Smooth muscle cell of the brain vasculature (primary cell): Measurements from ENCODE around the gene NUP153.
"Not testable (repeated sequence)": the region's sequence is repeated elsewhere in the genome, so short reads cannot be mapped to it uniquely, and the experiment has no call there.

Source experiments
- DNase-seq: peaks from one replicate; pipeline ENCODE4 v3.0.0-alpha.2; 2012; ENCODE audit warnings: low read depth, low spot score

The NUP153 gene

DNA sequence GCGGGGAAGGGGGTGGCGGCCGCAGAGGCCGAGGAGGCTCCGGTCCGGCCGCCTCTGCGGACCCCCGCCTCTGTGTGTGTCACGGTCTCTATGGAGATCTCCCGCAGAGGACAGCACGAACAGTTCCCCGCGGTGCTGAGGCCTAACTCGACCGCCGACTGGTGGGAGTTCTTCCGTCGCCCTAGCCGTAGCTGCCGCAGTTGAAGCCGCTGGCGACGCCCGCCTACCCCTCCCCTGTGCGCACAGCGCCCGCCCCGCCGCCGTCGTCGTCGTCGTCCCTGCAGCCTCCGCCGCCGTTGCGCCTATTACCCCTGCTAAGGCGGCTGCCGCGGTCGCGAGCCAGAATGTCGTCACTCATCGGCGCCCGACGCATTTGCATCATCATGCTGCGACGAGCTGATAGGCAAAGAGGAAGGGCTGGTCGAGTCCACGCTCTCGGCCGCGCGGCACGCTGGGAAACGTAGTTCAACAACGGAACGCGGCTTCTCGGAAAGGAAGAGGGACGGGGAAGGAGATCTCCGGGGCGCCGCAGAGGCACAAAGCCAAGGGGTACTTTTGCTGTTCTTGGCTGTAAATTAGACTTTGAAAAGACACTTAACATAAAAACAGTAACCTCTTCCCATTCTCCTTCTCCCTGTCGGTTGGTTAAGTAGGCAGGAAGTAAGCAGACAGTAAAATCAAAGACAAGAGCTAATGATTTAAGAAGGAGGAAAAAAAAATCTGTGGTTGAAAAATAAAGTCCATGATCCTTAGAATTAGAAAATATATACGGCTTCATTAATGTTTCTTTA lies at the start of gene NUP153:
Gene NUP153 (minus strand): TSS at position 346 of the 791 bp plus-strand sequence. CDS start 538 bp downstream, outside the sequence.
- peak; percentile 95 for DNase-seq

DNA sequence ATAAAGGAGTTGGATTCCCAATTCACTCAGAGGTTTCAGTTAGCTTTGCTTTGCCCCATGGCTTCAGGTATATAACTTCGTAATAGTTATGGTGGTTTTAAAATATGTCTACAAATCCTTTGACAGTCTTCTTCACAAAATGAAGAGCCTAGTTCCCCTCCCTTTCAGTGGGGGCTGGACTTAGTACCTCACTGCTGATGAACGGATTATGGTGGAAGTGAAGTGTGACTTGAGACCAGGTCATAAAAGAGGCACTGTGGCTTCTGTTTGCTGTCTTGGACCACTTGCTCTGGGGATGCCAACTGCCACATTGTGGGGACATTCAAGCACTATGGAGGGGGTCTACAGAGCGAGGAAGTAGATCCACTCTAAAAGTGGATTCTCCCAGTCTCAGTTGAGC lies 47.5 kb upstream of the NUP153 start:
- DNase-seq: no peak

DNA sequence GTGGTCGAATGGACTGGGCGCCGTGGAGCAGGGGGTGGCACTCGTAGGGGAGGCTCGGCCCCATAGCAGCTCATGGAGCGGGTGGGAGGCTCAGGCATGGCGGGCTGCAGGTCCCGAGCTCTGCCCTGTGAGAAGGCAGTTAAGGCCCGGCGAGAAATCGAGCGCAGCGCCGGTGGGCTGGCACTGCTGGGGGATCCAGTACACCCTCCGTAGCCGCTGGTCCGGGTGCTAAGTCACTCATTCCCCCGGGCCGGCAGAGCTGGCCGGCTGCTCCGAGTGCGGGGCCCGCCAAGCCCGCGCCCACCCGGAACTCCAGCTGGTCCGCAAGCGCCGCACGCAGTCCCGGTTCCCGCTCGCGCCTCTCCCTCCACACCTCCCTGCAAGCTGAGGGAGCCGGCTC lies 38.6 kb upstream of the NUP153 start:
- DNase-seq: not testable (repeated sequence)

DNA sequence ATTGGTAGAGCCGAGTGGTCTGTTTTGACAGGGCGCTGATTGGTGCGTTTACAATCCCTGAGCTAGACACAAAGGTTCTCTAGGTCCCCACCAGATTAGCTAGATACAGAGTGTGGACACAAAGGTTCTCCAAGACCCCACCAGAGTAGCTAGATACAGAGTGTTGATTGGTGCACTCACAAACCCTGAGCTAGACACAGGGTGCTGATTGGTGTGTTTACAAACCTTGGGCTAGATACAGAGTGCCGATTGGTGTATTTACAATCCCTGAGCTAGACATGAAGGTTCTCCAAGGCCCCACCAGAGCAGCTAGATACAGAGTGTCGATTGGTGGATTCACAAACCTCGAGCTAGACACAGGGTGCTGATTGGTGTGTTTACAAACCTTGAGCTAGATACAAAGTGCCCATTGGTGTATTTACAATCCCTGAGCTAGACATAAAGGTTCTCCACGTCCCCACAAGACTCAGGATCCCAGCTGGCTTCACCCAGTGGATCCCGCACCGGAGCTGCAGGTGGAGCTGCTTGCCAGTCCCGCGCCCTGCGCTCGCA lies 38.1 kb upstream of the NUP153 start:
- not testable (repeated sequence) for DNase-seq

DNA sequence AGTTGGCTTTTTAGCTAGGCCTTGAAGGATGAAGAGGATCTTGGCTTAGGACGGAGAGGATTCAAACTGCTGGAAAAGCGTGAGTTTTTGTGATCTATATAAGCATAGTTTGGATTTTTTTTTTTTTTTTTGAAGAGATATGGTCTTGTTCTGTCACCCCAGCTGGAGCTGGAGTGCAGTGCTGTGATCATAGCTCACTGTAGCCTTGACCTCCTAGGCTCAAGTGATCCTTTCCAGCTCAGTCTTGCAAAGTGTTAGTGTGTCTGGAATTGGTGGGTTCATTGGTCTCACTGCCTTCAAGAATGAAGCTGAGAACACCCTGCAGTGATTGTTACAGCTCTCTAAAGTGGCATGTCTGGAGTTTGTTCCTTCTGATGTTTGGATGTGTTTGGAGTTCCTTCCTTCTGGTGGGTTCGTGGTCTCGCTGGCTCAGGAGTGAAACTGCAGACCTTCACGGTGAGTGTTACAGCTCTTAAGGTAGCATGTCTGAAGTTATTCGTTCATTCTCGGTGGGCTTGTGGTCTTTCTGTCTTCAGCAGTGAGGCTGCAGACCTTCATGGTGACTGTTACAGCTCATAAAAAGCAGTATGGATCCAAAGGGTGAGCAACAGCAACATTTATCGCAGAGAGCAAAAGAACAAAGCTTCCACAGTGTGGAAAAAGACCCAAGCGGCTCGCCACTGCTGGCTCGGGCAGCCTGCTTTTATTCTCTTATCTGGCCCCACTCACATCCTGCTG lies 37.5 kb upstream of the NUP153 start:
- no peak for DNase-seq

DNA sequence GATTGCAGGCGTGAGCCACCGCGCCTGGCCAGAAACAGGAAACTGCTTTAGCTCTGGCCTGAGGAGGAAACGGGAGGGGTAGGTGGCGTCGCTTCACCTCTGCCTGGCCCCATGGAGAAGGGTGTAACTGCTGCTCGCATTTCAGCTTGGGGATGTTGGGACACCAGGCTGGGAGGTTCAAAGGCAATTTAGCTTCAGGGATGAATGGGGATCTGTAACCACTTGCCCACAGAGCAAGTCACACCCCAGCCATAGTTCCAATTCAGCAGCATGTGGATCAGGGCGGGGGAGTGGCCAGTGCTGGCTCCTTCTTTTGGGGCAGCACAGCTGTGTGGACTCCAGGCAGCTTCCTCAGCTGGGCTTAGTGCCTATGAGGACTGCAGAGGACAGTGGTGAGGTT lies 34.8 kb upstream of the NUP153 start:
- no peak for DNase-seq

DNA sequence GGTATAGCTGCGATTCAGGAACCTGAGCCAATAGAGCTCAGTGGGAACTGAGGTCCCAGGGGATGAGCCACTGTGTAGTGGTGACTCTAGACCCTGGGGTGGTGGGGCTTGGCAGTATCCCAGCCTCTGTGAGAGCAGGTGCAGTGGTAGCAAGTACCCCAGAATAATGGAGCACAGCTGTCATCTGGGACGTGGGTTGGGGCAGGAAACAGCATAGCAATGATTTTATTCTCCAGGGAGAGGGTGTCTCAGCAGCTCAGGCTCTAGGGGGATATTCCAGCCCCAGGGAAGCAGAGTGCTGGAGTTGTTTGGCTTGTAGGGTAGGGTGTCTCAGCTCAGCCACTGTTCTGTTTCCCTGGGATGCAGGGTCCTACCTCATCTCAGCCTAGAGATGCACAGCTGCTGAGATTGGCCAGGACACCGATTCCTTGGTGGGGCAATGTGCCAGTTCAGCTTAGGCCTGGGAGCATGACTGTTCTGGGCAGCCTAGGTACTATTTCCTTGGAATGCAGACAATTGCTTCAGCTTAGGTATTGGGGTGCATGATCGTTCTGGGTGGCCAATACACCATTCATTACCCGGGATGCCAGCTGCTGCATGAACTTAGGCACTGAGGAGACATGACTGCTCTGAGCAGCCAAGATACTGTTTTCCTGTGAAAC lies 34.0 kb upstream of the NUP153 start:
- DNase-seq: no peak

- DNase-seq: no peak
Measured at GRCh38 chr6:17737704-17738252, 31.1 kb upstream of the NUP153 start.

- DNase-seq: not testable (repeated sequence)
Measured at GRCh38 chr6:17735311-17735710, 28.6 kb upstream of the NUP153 start.

- DNase-seq: no peak
Measured at GRCh38 chr6:17730078-17730704, 23.5 kb upstream of the NUP153 start.

DNA sequence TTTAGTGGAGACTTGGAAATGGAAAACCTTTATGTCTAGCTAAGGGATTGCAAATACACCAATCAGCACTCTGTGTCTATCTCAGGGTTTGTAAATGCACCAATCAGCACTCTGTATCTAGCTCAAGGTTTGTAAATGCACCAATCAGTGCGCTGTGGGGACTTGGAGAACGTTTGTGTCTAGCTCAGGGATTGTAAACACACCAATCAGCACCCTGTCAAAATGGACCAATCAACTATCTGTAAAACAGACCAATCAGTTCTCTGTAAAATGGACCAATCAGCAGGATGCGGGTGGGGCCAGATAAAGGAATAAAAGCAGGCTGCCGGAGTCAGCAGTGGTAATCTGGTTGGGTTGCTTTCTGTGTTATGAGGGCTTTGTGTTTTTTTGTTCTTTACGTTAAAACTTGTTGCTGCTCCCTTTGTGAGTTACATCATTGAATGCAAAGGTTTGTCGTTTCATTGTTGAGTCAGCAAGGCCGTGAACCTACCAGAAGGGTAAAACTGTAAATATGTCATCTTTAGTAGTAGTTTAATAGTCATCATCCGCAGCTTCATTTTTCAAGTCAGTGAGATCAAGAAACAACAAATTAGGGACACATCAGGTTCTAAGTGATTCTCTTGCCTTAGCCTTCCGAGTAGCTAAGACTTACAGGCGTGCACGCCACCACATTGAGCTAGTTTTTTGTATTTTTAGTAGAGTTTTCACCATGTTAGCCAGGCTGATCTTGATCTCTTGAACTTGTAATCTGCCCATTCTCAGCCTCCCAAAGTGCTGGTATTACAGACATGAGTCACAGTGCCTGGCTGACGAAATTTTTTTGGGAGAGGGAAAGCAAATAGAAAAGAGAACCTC lies 22.7 kb upstream of the NUP153 start:
- no peak for DNase-seq

GRCh38 chr6:17728551-17729222 lies 22.0 kb upstream of the NUP153 start:
- DNase-seq: no peak

GRCh38 chr6:17725083-17725482 lies 18.4 kb upstream of the NUP153 start:
- no peak for DNase-seq

DNA sequence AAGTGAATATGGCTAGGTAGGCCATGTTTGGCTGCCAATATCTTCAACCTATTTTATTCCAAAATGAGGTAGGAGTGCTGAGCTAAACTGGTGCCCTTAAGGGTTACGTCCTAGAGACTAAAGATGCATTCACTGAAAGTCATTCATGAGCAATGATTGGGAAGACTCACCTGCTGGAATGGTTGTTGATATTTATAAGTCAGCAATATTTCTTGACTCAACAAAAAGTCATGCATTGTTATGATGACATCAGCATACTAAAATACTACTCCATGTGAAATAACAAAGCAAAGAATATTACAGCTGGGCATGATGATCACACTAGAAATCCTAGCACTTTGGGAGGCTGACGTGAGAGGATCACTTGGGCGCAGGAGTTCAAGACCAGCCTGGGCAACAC lies 17.6 kb upstream of the NUP153 start:
- no peak for DNase-seq

GRCh38 chr6:17721671-17722070 lies 14.9 kb upstream of the NUP153 start:
- DNase-seq: no peak

DNA sequence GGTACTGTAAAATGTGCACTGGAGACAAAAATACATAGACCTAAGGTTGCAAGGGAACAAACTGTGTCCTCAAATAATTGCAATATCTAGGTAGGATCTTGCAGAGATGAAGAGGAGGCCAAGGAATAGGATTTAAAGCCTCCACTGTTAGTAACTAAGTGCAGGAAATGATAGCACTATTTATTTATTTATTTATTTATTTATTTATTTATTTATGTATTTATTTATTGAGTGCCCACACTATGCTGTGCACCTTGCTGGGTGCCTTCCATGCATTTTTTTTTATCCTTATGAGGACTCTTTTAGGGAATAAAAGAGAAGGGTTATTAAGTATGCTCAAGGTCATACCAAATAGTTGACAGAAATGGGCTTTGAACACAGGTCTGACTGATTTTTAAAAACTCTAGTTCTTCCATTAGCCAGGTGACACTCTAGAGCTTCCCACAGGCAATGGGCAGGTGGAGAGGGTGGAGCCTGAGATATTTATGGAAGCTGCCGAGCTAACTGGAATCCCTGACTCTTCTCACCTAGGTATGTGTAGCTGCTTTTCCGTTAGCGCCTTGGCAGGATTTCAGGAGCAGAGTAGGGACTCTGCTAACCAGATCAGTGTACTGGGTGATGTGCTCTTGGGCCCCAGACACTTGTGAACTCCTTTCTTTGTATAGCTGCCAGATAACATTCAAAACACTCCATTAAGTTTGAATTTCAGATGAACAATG lies 12.8 kb upstream of the NUP153 start:
- no peak for DNase-seq

DNA sequence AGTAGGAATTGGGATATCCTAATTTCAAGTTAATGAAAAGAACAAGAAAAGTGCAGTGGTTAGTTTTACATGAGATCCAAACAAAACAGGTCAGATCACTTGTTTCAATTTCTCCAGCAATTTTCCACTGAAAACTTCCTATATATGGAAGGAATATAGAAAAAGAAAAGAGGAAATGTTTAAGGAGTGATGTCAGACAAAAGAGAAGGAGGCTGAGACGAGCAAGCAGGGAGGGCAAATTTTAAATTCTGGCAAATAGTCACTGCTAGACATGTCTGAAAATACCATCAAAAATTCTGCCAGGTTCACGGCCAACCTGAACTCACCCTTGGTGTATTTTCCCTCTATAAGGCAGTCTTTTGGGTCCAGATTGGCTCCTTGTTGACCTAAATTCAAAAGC lies 9.5 kb upstream of the NUP153 start:
- DNase-seq: no peak

DNA sequence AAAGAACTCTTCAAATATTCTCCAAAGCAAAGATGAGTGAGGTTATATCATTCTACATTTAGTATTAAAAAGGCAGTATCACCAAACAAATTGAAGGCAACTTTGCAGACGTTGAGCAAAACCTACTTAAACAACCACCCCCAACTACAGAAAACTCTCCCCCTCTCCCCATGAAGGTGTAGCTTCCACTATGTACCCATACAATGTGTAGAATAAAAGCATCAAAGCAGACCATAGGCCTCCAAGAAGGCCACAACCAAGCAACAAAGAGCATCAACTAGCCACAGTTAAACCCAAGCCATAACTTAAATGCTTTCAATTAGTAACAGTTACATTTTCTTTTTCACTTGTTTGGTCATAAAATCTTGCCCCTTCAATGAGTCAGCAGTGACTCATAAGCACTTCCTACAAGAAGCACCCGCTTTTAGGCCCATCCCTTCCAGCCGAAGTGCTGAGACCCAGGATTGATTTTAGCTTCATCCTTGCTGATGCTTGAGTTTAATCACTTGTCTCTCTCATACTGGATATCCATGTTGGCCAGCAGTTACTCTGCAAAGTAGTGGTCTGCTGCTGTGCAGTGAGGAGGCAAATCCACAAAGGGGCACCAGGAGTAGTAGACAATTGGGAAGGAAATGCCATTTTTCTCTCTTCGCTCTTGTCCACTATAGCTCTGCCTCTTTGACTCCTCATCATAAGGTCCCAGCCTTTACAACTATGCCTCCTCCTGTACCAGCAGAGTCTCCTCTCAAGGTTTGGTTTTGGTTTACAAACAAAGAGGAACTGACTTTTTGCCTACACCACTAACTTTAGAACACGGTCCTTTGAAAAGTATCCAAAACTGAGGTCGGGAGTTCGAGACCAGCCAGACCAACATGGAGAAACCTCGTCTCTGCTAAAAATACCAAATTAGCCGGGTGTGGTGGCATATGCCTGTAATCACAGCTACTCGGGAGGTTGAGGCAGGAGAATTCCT lies 8.4 kb upstream of the NUP153 start:
- no peak for DNase-seq
